Measurements from ENCODE around the gene RAPGEF4. TPM values are rescaled to one million over a fixed set of nuclear protein-coding genes. Genes with fewer than 3 reads are reported as not detected.

The RAPGEF4 gene
- total RNA-seq, 1 experiment from 2014 or later: not detected

GRCh38 chr2:172788871-172789270 is 53.2 kb downstream of the RAPGEF4 start:
- ChIA-PET CTCF (no interaction called here), POLR2A (ENCODE audit: unreplicated experiment) (no interaction called here)
- intact Hi-C loops (cut with micrococcal nuclease; ENCODE audit: unreplicated experiment): loop anchor here (5.0 kb wide), 1 partner anchor 57 kb away; no protein-coding TSS in a partner anchor
- Histone ChIP-seq H3K27me3 (ENCODE audit: insufficient read depth, low read depth) (no peaks in the 10 kb centered on the region), H3K4me1 (replicated peaks; ENCODE audit: insufficient read depth) (peaks cover 3% of the 10 kb centered on the region), H3K4me3 (no peak overlapping the region), H3K79me2 (ENCODE audit: low read depth) (no peaks in the 10 kb centered on the region), H3K9me2 (ENCODE audit: insufficient read depth) (0 out of 2 replicates have a peak, but pooled peaks cover 5% of the 10 kb centered on the region), H3K4me2 (no peak overlapping the region), H3K36me3 (ENCODE audit: low read depth) (no peaks in the 10 kb centered on the region), H3K27ac (no peak overlapping the region), H4K20me1 (ENCODE audit: insufficient read depth) (no peaks in the 10 kb centered on the region), H3K9me3 (ENCODE audit: insufficient read depth, low read depth) (no peaks in the 10 kb centered on the region), H3F3A (ENCODE audit: insufficient read depth, low read depth) (peaks cover 3% of the 10 kb centered on the region; the same call in 1 of the 2 replicates), H2AFZ (no peak overlapping the region)
- DNase-seq: no peak
- no TSS peak for BruUV-seq (replicated peaks)
- TF ChIP-seq CTCF (conservative IDR thresholded peaks at IDR 0.05) (no peak), EZH2 (IDR thresholded peaks at IDR 0.05; ENCODE audit: low read depth) (no peak)

DNA sequence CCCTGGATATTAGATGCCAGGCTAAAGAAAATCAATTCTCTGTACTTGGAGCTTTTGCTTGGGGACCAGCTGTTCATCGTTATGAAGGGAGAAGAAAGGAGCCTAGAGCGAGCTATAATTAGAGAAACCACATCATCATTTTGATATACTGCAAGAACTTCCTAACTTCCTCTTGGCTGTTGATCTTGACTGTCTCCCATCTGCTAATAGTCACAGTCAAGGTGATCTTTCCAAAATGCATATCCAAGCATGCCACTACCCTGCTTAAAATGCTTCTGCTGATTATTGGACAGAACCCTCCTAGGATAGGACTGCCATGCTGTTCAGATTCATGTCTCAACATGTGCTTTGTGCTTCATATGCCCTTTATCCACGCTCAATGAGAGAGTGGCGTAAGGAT is 54.8 kb downstream of the RAPGEF4 start:
- no peaks in the 10 kb centered on the region for H3K36me3 ChIP-seq (ENCODE audit: low read depth)
- 0 out of 2 replicates have a peak, but pooled peaks cover 5% of the 10 kb centered on the region for H3K9me2 ChIP-seq (ENCODE audit: insufficient read depth)
- ChIA-PET POLR2A (ENCODE audit: unreplicated experiment) (no interaction called here), CTCF (no interaction called here)
- H3K79me2 ChIP-seq (ENCODE audit: low read depth): no peaks in the 10 kb centered on the region
- H3K4me1 ChIP-seq (replicated peaks; ENCODE audit: insufficient read depth): no peaks in the 10 kb centered on the region
- intact Hi-C loops (cut with micrococcal nuclease; ENCODE audit: unreplicated experiment): no loop called here
- H3K4me3 ChIP-seq: no peak overlapping the region
- no peak overlapping the region for H3K4me2 ChIP-seq
- no peaks in the 10 kb centered on the region for H3K27me3 ChIP-seq (ENCODE audit: insufficient read depth, low read depth)
- H4K20me1 ChIP-seq (ENCODE audit: insufficient read depth): no peaks in the 10 kb centered on the region
- DNase-seq: no peak
- BruUV-seq (replicated peaks): no TSS peak
- no peaks in the 10 kb centered on the region for H3K9me3 ChIP-seq (ENCODE audit: insufficient read depth, low read depth)
- TF ChIP-seq EZH2 (IDR thresholded peaks at IDR 0.05; ENCODE audit: low read depth) (no peak), CTCF (conservative IDR thresholded peaks at IDR 0.05) (no peak)
- no peaks in the 10 kb centered on the region for H3F3A ChIP-seq (ENCODE audit: insufficient read depth, low read depth)
- H2AFZ ChIP-seq: no peak overlapping the region
- no peak overlapping the region for H3K27ac ChIP-seq

- Histone ChIP-seq H3K79me2 (ENCODE audit: low read depth) (no peaks in the 10 kb centered on the region), H3K4me1 (replicated peaks; ENCODE audit: insufficient read depth) (no peaks in the 10 kb centered on the region), H3K4me3 (no peak overlapping the region), H3K27me3 (ENCODE audit: insufficient read depth, low read depth) (no peaks in the 10 kb centered on the region), H3K27ac (no peak overlapping the region), H4K20me1 (ENCODE audit: insufficient read depth) (no peaks in the 10 kb centered on the region), H3F3A (ENCODE audit: insufficient read depth, low read depth) (no peaks in the 10 kb centered on the region), H3K4me2 (no peak overlapping the region), H3K9me3 (ENCODE audit: insufficient read depth, low read depth) (no peaks in the 10 kb centered on the region; the same call in 1 of the 2 replicates), H3K36me3 (ENCODE audit: low read depth) (no peaks in the 10 kb centered on the region), H3K9me2 (ENCODE audit: insufficient read depth) (0 out of 2 replicates have a peak, but pooled peaks cover 5% of the 10 kb centered on the region), H2AFZ (no peak overlapping the region)
- TF ChIP-seq EZH2 (IDR thresholded peaks at IDR 0.05; ENCODE audit: low read depth): no peak
- no peak for TF ChIP-seq CTCF (conservative IDR thresholded peaks at IDR 0.05)
- BruUV-seq (replicated peaks): no TSS peak
- ChIA-PET POLR2A (ENCODE audit: unreplicated experiment) (no interaction called here), CTCF (no interaction called here)
- DNase-seq: no peak
- intact Hi-C loops (cut with micrococcal nuclease; ENCODE audit: unreplicated experiment): no loop called here
Measured at GRCh38 chr2:172791953-172792352, 56.3 kb downstream of the RAPGEF4 start.
